ENCODE data around the gene MIA2. TPM values are rescaled to one million over a fixed set of nuclear protein-coding genes. Genes with fewer than 3 reads are reported as not detected.

The MIA2 gene
- total and polyA plus RNA-seq, 9 of the 15 experiments (the other 6 are each of a cell fraction or from before 2014, with no cell fraction given): 6.0 to 21.8 (median 12.8) TPM

GRCh38 chr14:39303115-39303514, 69.4 kb downstream of the MIA2 start (continued):
- no peak for TF ChIP-seq ZNF518B (CRISPR knock-in tag; IDR thresholded peaks at IDR 0.05)
- TF ChIP-seq SMAD1 (IDR thresholded peaks at IDR 0.05; ENCODE audit: low read depth, low read length, partially characterized antibody): no peak
- no peak for TF ChIP-seq MIER1 (IDR thresholded peaks at IDR 0.05; ENCODE audit: low read depth)
- TF ChIP-seq YBX1 (IDR thresholded peaks at IDR 0.05): no peak
- TF ChIP-seq ZNF76 (CRISPR knock-in tag; IDR thresholded peaks at IDR 0.05; ENCODE audit: borderline replicate concordance): no peak
- TF ChIP-seq NCOA4 (IDR thresholded peaks at IDR 0.05; ENCODE audit: partially characterized antibody): no peak

GRCh38 chr14:39307815-39308214, 74.1 kb downstream of the MIA2 start:
- H3K4me3 ChIP-seq: no peak overlapping the region
- no TSS peak for BruUV-seq (replicated peaks)
- ATAC-seq (no peak), DNase-seq (ENCODE audit: extremely low read depth in 1 of 4, low spot score in 3 of 4) (no peak), FAIRE-seq (no peak)
- H3K27me3 ChIP-seq (ENCODE audit: control insufficient read depth in 2 of 2, insufficient read depth in 2 of 2, low read length in 2 of 2): no peaks in the 10 kb centered on the region
- no peaks in the 10 kb centered on the region for H3K4me1 ChIP-seq (replicated peaks in 1 of 2; ENCODE audit: control insufficient read depth in 2 of 2, insufficient read depth in 2 of 2, low read length in 2 of 2)
- in situ Hi-C loops (cut with MboI) (no loop called here), intact Hi-C loops (cut with micrococcal nuclease) (no loop called here)
- H3K4me2 ChIP-seq (ENCODE audit: insufficient read depth, low read length): no peak overlapping the region
- ChIA-PET POLR2A (no interaction called here), CTCF (ENCODE audit: low intra/inter-chr PET ratio) (no interaction called here)
- H3K9me3 ChIP-seq (replicated peaks; ENCODE audit: control insufficient read depth, insufficient read depth, low read depth, low read length): no peaks in the 10 kb centered on the region
- H3K79me2 ChIP-seq (ENCODE audit: control insufficient read depth, insufficient read depth, low read length): no peaks in the 10 kb centered on the region
- H3K9ac ChIP-seq (ENCODE audit: insufficient read depth in 1 of 2, low read depth in 2 of 2, low read length in 2 of 2): no peak overlapping the region
- no peaks in the 10 kb centered on the region for H3K9me1 ChIP-seq (ENCODE audit: control insufficient read depth, insufficient read depth, low read length)
- no peak overlapping the region for H3K27ac ChIP-seq (ENCODE audit: extremely low read depth, low read depth, low read length)
- 84% methylated on average over 2 of the region's 3 CpGs for WGBS (ENCODE audit: insufficient coverage, low coverage, missing lambda C conversion rate)
- H3K36me3 ChIP-seq (ENCODE audit: control insufficient read depth, insufficient read depth, low read length): peaks cover 9% of the 10 kb centered on the region; the same call in 2 of the 3 replicates
- no peak overlapping the region for H2AFZ ChIP-seq (ENCODE audit: low read depth, low read length)
- no peaks in the 10 kb centered on the region for H4K20me1 ChIP-seq (replicated peaks; ENCODE audit: control insufficient read depth, insufficient read depth, low read length)
- TF ChIP-seq KAT2B (IDR thresholded peaks at IDR 0.05; ENCODE audit: low read depth, low read length) (no peak), RHOXF2B (CRISPR knock-in tag; conservative IDR thresholded peaks at IDR 0.05) (no peak), CEBPB (tag; IDR thresholded peaks at IDR 0.05) (no peak), TFAM (CRISPR knock-in tag; conservative IDR thresholded peaks at IDR 0.05) (no peak), UBTF (IDR thresholded peaks at IDR 0.05; ENCODE audit: borderline replicate concordance in 1 of 2, low read depth in 2 of 2, low read length in 2 of 2) (no peak), MED1 (CRISPR knock-in tag; IDR thresholded peaks at IDR 0.05; ENCODE audit: borderline replicate concordance) (no peak), ZBED1 (IDR thresholded peaks at IDR 0.05) (no peak), HDAC1 (IDR thresholded peaks at IDR 0.05) (no peak), ESRRA (IDR thresholded peaks at IDR 0.05; ENCODE audit: borderline replicate concordance, low read depth) (no peak)
